ENCODE data around the gene KRT85. TPM values are rescaled to one million over a fixed set of nuclear protein-coding genes. Genes with fewer than 3 reads are reported as not detected.

Gene KRT85
- total RNA-seq, 4 donors from 2014 or later: not detected

GRCh38 chr12:52378091-52378490, 10.8 kb upstream of the KRT85 start:
- no peak for DNase-seq

GRCh38 chr12:52377266-52377665, 10.0 kb upstream of the KRT85 start:
- peaks cover 0 to 7% (median under 1%) of the 10 kb centered on the region in 3 donors for H3K4me1 ChIP-seq
- no peak overlapping the region for H3K4me3 ChIP-seq
- 73 to 97% methylated on average over 2 to 3 of the region's 8 CpGs for WGBS, 2 donors
- no peak for TF ChIP-seq POLR2A (IDR thresholded peaks at IDR 0.05)
- no peak for DNase-seq
- no peak overlapping the region for H3K27ac ChIP-seq
- H3K36me3 ChIP-seq: no peaks in the 10 kb centered on the region
- H3K9me3 ChIP-seq: no peaks in the 10 kb centered on the region
- peaks cover 0 to 12% (median 0%) of the 10 kb centered on the region in 4 donors for H3K27me3 ChIP-seq
- intact Hi-C loops (cut with DNase I): loop anchor here (10.0 kb wide), 1 partner anchor 138 kb away; no protein-coding TSS in a partner anchor

More at GRCh38 chr12:52378091-52378490, 10.8 kb upstream of the KRT85 start:
- Histone ChIP-seq H3K4me1 (no peaks in the 10 kb centered on the region), H3K27ac (no peak overlapping the region), H3K27me3 (peaks cover 0 to 12% (median 0%) of the 10 kb centered on the region in 4 donors), H3K36me3 (no peaks in the 10 kb centered on the region), H3K9me3 (no peaks in the 10 kb centered on the region), H3K4me3 (no peak overlapping the region)
- 73 to 82% methylated on average over 2 to 9 of the region's 19 CpGs for WGBS, 2 donors
- TF ChIP-seq POLR2A (IDR thresholded peaks at IDR 0.05): no peak
- no peak for TF ChIP-seq CTCF (IDR thresholded peaks at IDR 0.05)
- intact Hi-C loops (cut with DNase I): loop anchor here (10.0 kb wide), 1 partner anchor 137 kb away; no protein-coding TSS in a partner anchor

GRCh38 chr12:52372216-52373154, 5.2 kb upstream of the KRT85 start:
- H3K27ac ChIP-seq: peak overlapping the region; percentile 5 to 86 (median 72)
- no peak for TF ChIP-seq POLR2A (IDR thresholded peaks at IDR 0.05)
- TF ChIP-seq CTCF (IDR thresholded peaks at IDR 0.05): peak; percentile 45 to 92 (median 84)
- H3K4me3 ChIP-seq: no peak overlapping the region
- peaks cover 6 to 27% (median 20%) of the 10 kb centered on the region in 3 donors for H3K4me1 ChIP-seq
- no peak for DNase-seq
- H3K36me3 ChIP-seq: no peaks in the 10 kb centered on the region
- intact Hi-C loops (cut with DNase I): loop anchor here (2.0 to 10.0 kb wide), 2 partner anchors 142 to 506 kb away; no protein-coding TSS in a partner anchor
- WGBS, 2 donors: 29 to 32% methylated on average over 10 of the region's 10 CpGs
- H3K9me3 ChIP-seq: no peaks in the 10 kb centered on the region
- peaks cover 0 to 12% (median 0%) of the 10 kb centered on the region in 4 donors for H3K27me3 ChIP-seq

GRCh38 chr12:52371716-52372115, 4.4 kb upstream of the KRT85 start:
- WGBS, 2 donors: 44 to 49% methylated on average over 3 of the region's 3 CpGs
- Histone ChIP-seq H3K4me3 (no peak overlapping the region), H3K36me3 (no peaks in the 10 kb centered on the region), H3K27me3 (peaks cover 0 to 10% (median 0%) of the 10 kb centered on the region in 4 donors), H3K4me1 (peaks cover 6 to 27% (median 20%) of the 10 kb centered on the region in 3 donors), H3K27ac (peak overlapping the region; percentile 44 to 86 (median 72)), H3K9me3 (no peaks in the 10 kb centered on the region)
- TF ChIP-seq CTCF (IDR thresholded peaks at IDR 0.05): no peak
- no peak for TF ChIP-seq POLR2A (IDR thresholded peaks at IDR 0.05)
- DNase-seq: no peak
- intact Hi-C loops (cut with DNase I): loop anchor here (2.0 to 10.0 kb wide), 2 partner anchors 143 to 507 kb away; no protein-coding TSS in a partner anchor

GRCh38 chr12:52370926-52371608, 3.8 kb upstream of the KRT85 start:
- TF ChIP-seq POLR2A (IDR thresholded peaks at IDR 0.05) (no peak), CTCF (IDR thresholded peaks at IDR 0.05) (no peak)
- WGBS, 2 donors: 43 to 46% methylated on average over 11 to 12 of the region's 12 CpGs
- H3K9me3 ChIP-seq: no peaks in the 10 kb centered on the region
- H3K27me3 ChIP-seq: peaks cover 0 to 10% (median 0%) of the 10 kb centered on the region in 4 donors
- no peaks in the 10 kb centered on the region for H3K36me3 ChIP-seq
- no peak for DNase-seq
- intact Hi-C loops (cut with DNase I): loop anchor here (10.0 kb wide), 1 partner anchor 144 kb away; no protein-coding TSS in a partner anchor
- H3K4me3 ChIP-seq: no peak overlapping the region
- H3K27ac ChIP-seq: peak overlapping the region; percentile 44 to 86 (median 72)
- peaks cover 6 to 27% (median 20%) of the 10 kb centered on the region in 3 donors for H3K4me1 ChIP-seq

All from esophagus squamous epithelium (tissue), 5 donors.